ENCODE measurements around the gene IFNGR1.
"Not testable (repeated sequence)": the region's sequence is repeated elsewhere in the genome, so short reads cannot be mapped to it uniquely, and the experiment has no call there.

DNA sequence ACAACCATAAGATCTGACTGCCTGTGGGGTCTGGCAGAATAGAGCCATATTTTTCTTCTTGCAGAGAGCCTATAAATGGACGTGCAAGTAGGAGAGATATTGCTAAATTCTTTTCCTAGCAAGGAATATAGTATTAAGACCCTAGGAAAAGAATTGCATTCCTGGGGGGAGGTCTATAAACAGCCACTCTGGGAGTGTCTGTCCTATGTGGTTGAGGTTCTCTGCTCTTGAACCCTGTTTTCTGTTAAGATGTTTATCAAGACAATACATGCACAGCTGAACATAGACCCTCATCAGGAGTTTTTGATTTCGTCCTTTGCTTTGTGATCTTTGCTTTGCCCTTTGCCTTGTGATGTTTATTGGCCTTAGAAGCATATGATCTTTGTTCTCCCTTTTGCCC is 35.2 kb upstream of the IFNGR1 start:
- TF ChIP-seq, protein P1, sequence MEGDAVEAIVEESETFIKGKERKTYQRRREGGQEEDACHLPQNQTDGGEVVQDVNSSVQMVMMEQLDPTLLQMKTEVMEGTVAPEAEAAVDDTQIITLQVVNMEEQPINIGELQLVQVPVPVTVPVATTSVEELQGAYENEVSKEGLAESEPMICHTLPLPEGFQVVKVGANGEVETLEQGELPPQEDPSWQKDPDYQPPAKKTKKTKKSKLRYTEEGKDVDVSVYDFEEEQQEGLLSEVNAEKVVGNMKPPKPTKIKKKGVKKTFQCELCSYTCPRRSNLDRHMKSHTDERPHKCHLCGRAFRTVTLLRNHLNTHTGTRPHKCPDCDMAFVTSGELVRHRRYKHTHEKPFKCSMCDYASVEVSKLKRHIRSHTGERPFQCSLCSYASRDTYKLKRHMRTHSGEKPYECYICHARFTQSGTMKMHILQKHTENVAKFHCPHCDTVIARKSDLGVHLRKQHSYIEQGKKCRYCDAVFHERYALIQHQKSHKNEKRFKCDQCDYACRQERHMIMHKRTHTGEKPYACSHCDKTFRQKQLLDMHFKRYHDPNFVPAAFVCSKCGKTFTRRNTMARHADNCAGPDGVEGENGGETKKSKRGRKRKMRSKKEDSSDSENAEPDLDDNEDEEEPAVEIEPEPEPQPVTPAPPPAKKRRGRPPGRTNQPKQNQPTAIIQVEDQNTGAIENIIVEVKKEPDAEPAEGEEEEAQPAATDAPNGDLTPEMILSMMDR (conservative IDR thresholded peaks at IDR 0.05; ENCODE audit: low read depth, low read length): not testable (repeated sequence)
- TF ChIP-seq EZH2 (IDR thresholded peaks at IDR 0.05; ENCODE audit: borderline replicate concordance, low read depth, low read length, poor library complexity, severe bottlenecking): not testable (repeated sequence)
